IMR-90 (cell line): ENCODE measurements around the gene MYBPH.

Experiments
- CEBPB ChIP-seq: IDR thresholded peaks from 2 replicates; pipeline ENCODE4 v1.6.1; 2012; ENCODE audit warnings: low read depth, low read length, improper control_type of control experiment
- CHD1 ChIP-seq: IDR thresholded peaks from 2 replicates; pipeline ENCODE4 v1.6.1; 2012; ENCODE audit warnings: low read depth, low read length, improper control_type of control experiment
- CTCF ChIP-seq: conservative IDR thresholded peaks from 2 replicates; pipeline ENCODE4 v1.5.1; 2012; ENCODE audit warnings: mild to moderate bottlenecking, low read depth, low read length, improper control_type of control experiment
- ELK1 ChIP-seq: fragments of 150-350 bp; IDR thresholded peaks from 2 replicates; pipeline ENCODE4 v1.6.1; 2016; ENCODE audit warnings: low read depth, mild to moderate bottlenecking, low read length, moderate library complexity, borderline replicate concordance
- FOS ChIP-seq: fragments of 150-350 bp; IDR thresholded peaks from 2 replicates; pipeline ENCODE4 v1.6.1; 2016; ENCODE audit warnings: low read depth, low read length
- MAFK ChIP-seq: IDR thresholded peaks from 2 replicates; pipeline ENCODE4 v1.6.1; 2012; ENCODE audit warnings: low read depth, low read length, improper control_type of control experiment
- MXI1 ChIP-seq: IDR thresholded peaks from 2 replicates; pipeline ENCODE4 v1.6.1; 2012; ENCODE audit warnings: low read depth, mild to moderate bottlenecking, low read length, moderate library complexity, borderline replicate concordance
- POLR2A ChIP-seq: IDR thresholded peaks from 2 replicates; pipeline ENCODE4 v1.6.1; 2012; ENCODE audit warnings: mild to moderate bottlenecking, low read depth, low read length
- RAD21 ChIP-seq: IDR thresholded peaks from 2 replicates; pipeline ENCODE4 v1.6.1; 2012; ENCODE audit warnings: low read length, improper control_type of control experiment
- RFX5 ChIP-seq: IDR thresholded peaks from 2 replicates; pipeline ENCODE4 v1.8.0; 2012; ENCODE audit warnings: low read depth, mild to moderate bottlenecking, low read length, moderate library complexity
- SMC3 ChIP-seq: fragments of 150-350 bp; IDR thresholded peaks from 2 replicates; pipeline ENCODE4 v1.6.1; 2016; ENCODE audit warnings: low read depth, mild to moderate bottlenecking, antibody characterized with exemption, low read length, moderate library complexity
- USF2 ChIP-seq: fragments of 150-350 bp; IDR thresholded peaks from 2 replicates; pipeline ENCODE4 v1.6.1; 2017; ENCODE audit warnings: mild to moderate bottlenecking, antibody characterized with exemption, low read length, low read depth

GRCh38 chr1:203199481-203199815 is 23.8 kb upstream of the MYBPH start:
- TF ChIP-seq POLR2A (no peak), RFX5 (no peak), CTCF (no peak), CEBPB (no peak), CHD1 (no peak), ELK1 (no peak), SMC3 (no peak), RAD21 (no peak), MXI1 (no peak), FOS (no peak), USF2 (no peak), MAFK (no peak)
